ENCODE measurements around the gene AK4. TPM values are rescaled to one million over a fixed set of nuclear protein-coding genes. Genes with fewer than 3 reads are reported as not detected.

The AK4 gene
- total and polyA plus RNA-seq, 10 donors = 0.46 to 15.1 (median 4.3) TPM

- DNase-seq = no peak
- intact Hi-C loops (cut with DNase I; ENCODE audit: low total_unique reads) = loop anchor here (10.0 kb wide), 1 partner anchor 169 kb away; the partner anchor contains the start of genes LEPR and LEPROT
- H3K9me3 ChIP-seq = no peaks in the 10 kb centered on the region
- 81 to 91% (median 85%) methylated on average over 9 of the region's 9 CpGs for WGBS, 5 donors
- peaks cover 5 to 23% (median 20%) of the 10 kb centered on the region in 6 donors for H3K4me1 ChIP-seq
- H3K27me3 ChIP-seq (replicated peaks in 1 of 7) = peaks cover 0 to 22% (median 0%) of the 10 kb centered on the region in 7 donors
- H3K27ac ChIP-seq = no peak overlapping the region
- H3K36me3 ChIP-seq = no peaks in the 10 kb centered on the region
- H3K4me3 ChIP-seq = peak overlapping the region in 3 of 8 donors; percentile 75 to 86 (median 82)
- no peak for TF ChIP-seq POLR2AphosphoS5 (IDR thresholded peaks at IDR 0.05)
- no peak for TF ChIP-seq POLR2A (IDR thresholded peaks at IDR 0.05)
- no peak for TF ChIP-seq CTCF (IDR thresholded peaks at IDR 0.05 in 8 of 11, conservative IDR thresholded peaks at IDR 0.05 in 3 of 11)
These were observed 107.7 kb downstream of the AK4 start for GRCh38 chr1:65255656-65256050.

GRCh38 chr1:65256860-65257708, 109.1 kb downstream of the AK4 start:
- H3K27me3 ChIP-seq (replicated peaks in 1 of 7) = peaks cover 0 to 22% (median 0%) of the 10 kb centered on the region in 7 donors
- WGBS, 5 donors = 82 to 88% (median 82%) methylated on average over 7 of the region's 7 CpGs
- no peak overlapping the region for H3K4me3 ChIP-seq
- TF ChIP-seq CTCF (IDR thresholded peaks at IDR 0.05 in 8 of 11, conservative IDR thresholded peaks at IDR 0.05 in 3 of 11) (no peak), POLR2AphosphoS5 (IDR thresholded peaks at IDR 0.05) (no peak), POLR2A (IDR thresholded peaks at IDR 0.05) (no peak)
- no peaks in the 10 kb centered on the region for H3K9me3 ChIP-seq
- peaks cover 5 to 23% (median 20%) of the 10 kb centered on the region in 6 donors for H3K4me1 ChIP-seq
- intact Hi-C loops (cut with DNase I; ENCODE audit: low total_unique reads) = loop anchor here (10.0 kb wide), 1 partner anchor 168 kb away; the partner anchor contains the start of genes LEPR and LEPROT
- no peak overlapping the region for H3K27ac ChIP-seq
- DNase-seq = no peak
- H3K36me3 ChIP-seq = no peaks in the 10 kb centered on the region

- intact Hi-C loops (cut with DNase I; ENCODE audit: low total_unique reads) = loop anchor here (10.0 kb wide), 1 partner anchor 167 kb away; the partner anchor contains the start of genes LEPR and LEPROT
- peaks cover 0 to 22% (median 0%) of the 10 kb centered on the region in 7 donors for H3K27me3 ChIP-seq (replicated peaks in 1 of 7)
These were observed 110.1 kb downstream of the AK4 start for GRCh38 chr1:65258106-65258505.

More at GRCh38 chr1:65258106-65258505, 110.1 kb downstream of the AK4 start:
- TF ChIP-seq POLR2AphosphoS5 (IDR thresholded peaks at IDR 0.05) = no peak
- no peak for TF ChIP-seq POLR2A (IDR thresholded peaks at IDR 0.05)
- no peak for TF ChIP-seq CTCF (IDR thresholded peaks at IDR 0.05 in 8 of 11, conservative IDR thresholded peaks at IDR 0.05 in 3 of 11)
- no peak overlapping the region for H3K4me3 ChIP-seq
- no peak for DNase-seq
- no peaks in the 10 kb centered on the region for H3K9me3 ChIP-seq
- H3K4me1 ChIP-seq = peaks cover 5 to 23% (median 20%) of the 10 kb centered on the region in 6 donors
- no peaks in the 10 kb centered on the region for H3K36me3 ChIP-seq
- no peak overlapping the region for H3K27ac ChIP-seq

Measured in spleen (tissue), 11 donors.